SH-SY5Y (cell line): ENCODE data around the gene C2orf69.

Experiments used
- GATA2 ChIP-seq: IDR thresholded peaks from 2 replicates; pipeline ENCODE4 v1.6.1; 2011; ENCODE audit warnings: mild to moderate bottlenecking, low read depth, low read length
- GATA3 ChIP-seq: IDR thresholded peaks from 2 replicates; pipeline ENCODE4 v1.6.1; 2011; ENCODE audit warnings: low read depth, mild to moderate bottlenecking, low read length, moderate library complexity

GRCh38 chr2:199903111-199903510, 8.0 kb upstream of the C2orf69 start:
- TF ChIP-seq GATA2 (no peak), GATA3 (no peak)
